Heart left ventricle (tissue), 13 donors: ENCODE data around the gene COMMD4.

Experiments
- POLR2A ChIP-seq, 2 donors: fragments of 450-650 bp; IDR thresholded peaks; one replicate each; pipeline ENCODE4 v1.6.1; 2017; ENCODE audit warnings: antibody characterized with exemption in 2 of 2, mild to moderate bottlenecking in 2 of 2, moderate library complexity in 2 of 2
- TF ChIP-seq, protein P1 (sequence below), 12 donors: fragments of 200-600 bp; sonication (generic) in 4 of 12; IDR thresholded peaks; one replicate each; pipeline versions ENCODE4 v1.5.0 to v1.8.0; 2018 to 2022; ENCODE audit warnings: antibody characterized with exemption in 12 of 12, mild to moderate bottlenecking in 5 of 12
- donor health status: ischemic (EF 13 %, LVEDD 7.1; RV severe dilation, severe dysfunction).
- donor health status: DM: no; HTN: yes; CAD: no.
- donor health status: DM: no; HTN: no; CAD: no.
- donor health status: ischemic (EF 25% LVEDD 6.9; RV normal size, moderate dysfunction).
- donor health status: ischemic (EF 25% LVEDD 5.7; RV mildly dilated, moderate dysfunction).
- donor health status: ischemic (EF 35%, LVEDD 5.7; RV mildly dilated, moderate dysfunction).
- donor health status: nonischemic (EF 11% LVEDD 7.7; RV severe dilation, severe dysfunction).
- donor health status: DM: yes; HTN: yes; CAD: no.
- donor health status: PGD.
- donor health status: ischemic (EF 29% LVEDD 5.4; RV normal size, mild dysfunction).
- donor health status: nonischemic (EF 23%, LVEDD 6.1; RV moderate dilation, normal function).

DNA sequence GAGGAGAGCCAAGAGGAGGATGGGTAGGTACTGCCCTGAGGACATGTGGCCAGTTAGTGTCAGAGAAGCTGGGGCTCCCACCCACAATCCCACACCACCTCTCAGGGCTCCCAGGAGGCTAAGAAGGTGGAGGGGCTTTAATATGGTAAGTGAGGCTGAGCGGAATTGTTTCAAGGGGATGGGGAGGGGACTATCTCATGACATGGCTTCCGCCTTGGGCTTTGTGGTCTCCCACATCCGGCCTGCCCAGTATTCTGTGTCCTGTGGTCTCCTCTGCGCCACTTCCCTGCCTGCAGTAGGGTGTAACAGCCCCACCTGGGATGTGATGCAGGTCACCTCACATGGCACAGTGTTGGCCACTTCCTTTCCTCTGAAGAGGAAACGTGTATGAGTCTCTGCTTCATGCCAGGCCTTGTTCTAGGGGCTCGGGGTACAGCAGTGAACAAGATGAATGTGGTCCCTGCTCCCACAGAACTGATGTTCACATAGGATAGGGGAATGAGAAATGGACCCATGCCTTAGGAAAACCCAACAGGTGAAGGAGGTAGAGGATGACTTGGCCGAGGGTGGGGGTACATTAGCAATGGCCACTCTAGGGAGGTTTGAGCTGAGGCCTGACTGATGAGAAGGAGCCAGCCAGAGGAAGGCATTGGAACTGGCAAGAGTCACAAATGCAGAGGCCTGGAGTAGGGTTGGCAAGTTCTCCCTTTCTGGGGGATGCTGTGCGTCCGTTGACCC lies 14.2 kb downstream of the COMMD4 start:
- no peak for TF ChIP-seq POLR2A (IDR thresholded peaks at IDR 0.05)
- TF ChIP-seq, protein P1, sequence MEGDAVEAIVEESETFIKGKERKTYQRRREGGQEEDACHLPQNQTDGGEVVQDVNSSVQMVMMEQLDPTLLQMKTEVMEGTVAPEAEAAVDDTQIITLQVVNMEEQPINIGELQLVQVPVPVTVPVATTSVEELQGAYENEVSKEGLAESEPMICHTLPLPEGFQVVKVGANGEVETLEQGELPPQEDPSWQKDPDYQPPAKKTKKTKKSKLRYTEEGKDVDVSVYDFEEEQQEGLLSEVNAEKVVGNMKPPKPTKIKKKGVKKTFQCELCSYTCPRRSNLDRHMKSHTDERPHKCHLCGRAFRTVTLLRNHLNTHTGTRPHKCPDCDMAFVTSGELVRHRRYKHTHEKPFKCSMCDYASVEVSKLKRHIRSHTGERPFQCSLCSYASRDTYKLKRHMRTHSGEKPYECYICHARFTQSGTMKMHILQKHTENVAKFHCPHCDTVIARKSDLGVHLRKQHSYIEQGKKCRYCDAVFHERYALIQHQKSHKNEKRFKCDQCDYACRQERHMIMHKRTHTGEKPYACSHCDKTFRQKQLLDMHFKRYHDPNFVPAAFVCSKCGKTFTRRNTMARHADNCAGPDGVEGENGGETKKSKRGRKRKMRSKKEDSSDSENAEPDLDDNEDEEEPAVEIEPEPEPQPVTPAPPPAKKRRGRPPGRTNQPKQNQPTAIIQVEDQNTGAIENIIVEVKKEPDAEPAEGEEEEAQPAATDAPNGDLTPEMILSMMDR (IDR thresholded peaks at IDR 0.05), result no peak
